Tibial nerve (tissue), 4 donors: ENCODE measurements around the gene IFFO2.

Experiments used
- EP300 ChIP-seq, 2 donors: sonication (generic); formaldehyde crosslinking; IDR thresholded peaks; one replicate each; pipeline ENCODE4 v1.6.1; 2017; ENCODE audit warnings: antibody characterized with exemption in 2 of 2, mild to moderate bottlenecking in 1 of 2
- POLR2A ChIP-seq, 2 donors: fragments of 450-650 bp; IDR thresholded peaks; one replicate each; pipeline ENCODE4 v1.6.1; 2017; ENCODE audit warnings: antibody characterized with exemption in 2 of 2, mild to moderate bottlenecking in 2 of 2, moderate library complexity in 2 of 2
- TF ChIP-seq, protein P1 (sequence below), 5 experiments: fragments of 200-600 bp in 3 of 5; fragments of 450-650 bp in 2 of 5; sonication (generic) in 3 of 5; IDR thresholded peaks; one replicate each; pipeline ENCODE4 v1.5.1; 2016 to 2019; ENCODE audit warnings: antibody characterized with exemption in 5 of 5, mild to moderate bottlenecking in 3 of 5, moderate library complexity in 2 of 5

DNA sequence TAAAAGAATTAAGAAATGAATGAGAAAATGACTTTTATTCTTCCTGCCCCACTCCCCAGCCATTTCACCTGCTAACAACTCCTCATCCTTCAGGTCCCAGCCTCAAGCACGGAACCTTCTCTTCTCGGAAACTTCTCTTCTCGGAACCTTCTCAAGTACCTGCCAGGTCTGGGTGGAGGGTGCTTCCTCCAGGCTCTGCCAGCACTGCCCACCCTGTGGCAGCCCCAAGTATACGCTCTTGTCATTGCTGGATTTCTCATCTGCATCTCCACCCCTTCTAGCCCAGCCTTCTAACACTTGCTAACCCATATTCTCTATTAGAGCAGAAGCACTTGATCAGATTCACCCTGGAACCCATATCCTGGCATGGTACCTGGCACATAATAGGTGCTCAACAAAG, 3.9 kb upstream of the IFFO2 start:
- TF ChIP-seq, protein P1, sequence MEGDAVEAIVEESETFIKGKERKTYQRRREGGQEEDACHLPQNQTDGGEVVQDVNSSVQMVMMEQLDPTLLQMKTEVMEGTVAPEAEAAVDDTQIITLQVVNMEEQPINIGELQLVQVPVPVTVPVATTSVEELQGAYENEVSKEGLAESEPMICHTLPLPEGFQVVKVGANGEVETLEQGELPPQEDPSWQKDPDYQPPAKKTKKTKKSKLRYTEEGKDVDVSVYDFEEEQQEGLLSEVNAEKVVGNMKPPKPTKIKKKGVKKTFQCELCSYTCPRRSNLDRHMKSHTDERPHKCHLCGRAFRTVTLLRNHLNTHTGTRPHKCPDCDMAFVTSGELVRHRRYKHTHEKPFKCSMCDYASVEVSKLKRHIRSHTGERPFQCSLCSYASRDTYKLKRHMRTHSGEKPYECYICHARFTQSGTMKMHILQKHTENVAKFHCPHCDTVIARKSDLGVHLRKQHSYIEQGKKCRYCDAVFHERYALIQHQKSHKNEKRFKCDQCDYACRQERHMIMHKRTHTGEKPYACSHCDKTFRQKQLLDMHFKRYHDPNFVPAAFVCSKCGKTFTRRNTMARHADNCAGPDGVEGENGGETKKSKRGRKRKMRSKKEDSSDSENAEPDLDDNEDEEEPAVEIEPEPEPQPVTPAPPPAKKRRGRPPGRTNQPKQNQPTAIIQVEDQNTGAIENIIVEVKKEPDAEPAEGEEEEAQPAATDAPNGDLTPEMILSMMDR (IDR thresholded peaks at IDR 0.05), result no peak
- TF ChIP-seq POLR2A (IDR thresholded peaks at IDR 0.05) (no peak), EP300 (IDR thresholded peaks at IDR 0.05) (no peak)
